AG04450 (cell line): ENCODE measurements around the gene WDFY1. TPM values are rescaled to one million over a fixed set of nuclear protein-coding genes. Genes with fewer than 3 reads are reported as not detected.

Source experiments
- CTCF ChIA-PET: fragments of 300-600, 350-600 bp; formaldehyde crosslinking; extraction: SDS; loops from one replicate; lab custom pipeline; 2022; ENCODE audit warnings: antibody characterized with exemption, inconsistent platforms; lab: Charles Lee
- POLR2A ChIA-PET: fragments of 350-600 bp; formaldehyde crosslinking; extraction: SDS; loops from one replicate; lab custom pipeline; 2021; ENCODE audit warnings: antibody characterized with exemption, inconsistent platforms; lab: Yijun Ruan, JAX
- DNase-seq: peaks from one replicate; pipeline ENCODE4 v3.0.0-alpha.2; 2011; ENCODE audit warnings: low read depth, low spot score
- H3K27ac ChIP-seq: one replicate; pipeline ENCODE4 v1.5.1; 2012; ENCODE audit warnings: low read depth, low read length, control low read depth
- H3K27me3 ChIP-seq: one replicate; pipeline ENCODE4 v1.6.0; 2012; ENCODE audit warnings: low read length; ENCODE audit not compliant: control insufficient read depth, insufficient read depth
- H3K4me3 ChIP-seq: 2 replicates; pipeline ENCODE4 v1.5.1; 2011; ENCODE audit warnings: mild to moderate bottlenecking, low read depth, low read length, control low read depth
- H3K9me3 ChIP-seq: 2 replicates; pipeline ENCODE4 v1.5.1; 2012; ENCODE audit warnings: low read length; ENCODE audit not compliant: control insufficient read depth, insufficient read depth
- polyA plus RNA-seq: library from polyadenylated mRNA; depleted of rRNA; stranded (reverse); fragments of >200 nt; gene quantifications from 2 replicates; pipeline ENCODE4 v1.2.3, GENCODE V29; 2011
- TF ChIP-seq, protein P1 (sequence below): IDR thresholded peaks from 2 replicates; pipeline ENCODE4 v1.5.1; 2011; ENCODE audit warnings: low read depth, low read length, control low read depth, inconsistent platforms

Gene WDFY1
- polyA plus RNA-seq, 1 experiment, result 74.8 TPM

DNA sequence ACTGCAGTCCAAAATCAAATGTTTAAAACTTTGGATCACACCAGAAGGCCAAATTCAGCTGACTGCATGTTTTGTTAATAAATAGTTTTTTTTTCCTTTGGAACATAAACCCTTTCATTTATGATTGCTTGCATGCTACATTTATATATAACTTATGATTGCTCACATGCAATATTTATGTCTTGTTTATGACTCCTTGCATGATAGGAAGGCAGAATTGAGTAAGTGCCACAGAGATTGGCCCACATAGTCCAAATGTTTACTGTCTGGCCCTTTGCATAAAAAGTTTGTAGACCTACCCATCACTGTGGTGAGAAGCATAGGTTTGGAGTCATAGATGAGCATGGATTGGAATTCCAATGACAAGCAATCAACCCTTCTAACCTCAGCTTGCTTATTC is 30.8 kb downstream of the WDFY1 start:
- no peak overlapping the region for H3K4me3 ChIP-seq
- H3K9me3 ChIP-seq, result no peaks in the 10 kb centered on the region
- TF ChIP-seq, protein P1, sequence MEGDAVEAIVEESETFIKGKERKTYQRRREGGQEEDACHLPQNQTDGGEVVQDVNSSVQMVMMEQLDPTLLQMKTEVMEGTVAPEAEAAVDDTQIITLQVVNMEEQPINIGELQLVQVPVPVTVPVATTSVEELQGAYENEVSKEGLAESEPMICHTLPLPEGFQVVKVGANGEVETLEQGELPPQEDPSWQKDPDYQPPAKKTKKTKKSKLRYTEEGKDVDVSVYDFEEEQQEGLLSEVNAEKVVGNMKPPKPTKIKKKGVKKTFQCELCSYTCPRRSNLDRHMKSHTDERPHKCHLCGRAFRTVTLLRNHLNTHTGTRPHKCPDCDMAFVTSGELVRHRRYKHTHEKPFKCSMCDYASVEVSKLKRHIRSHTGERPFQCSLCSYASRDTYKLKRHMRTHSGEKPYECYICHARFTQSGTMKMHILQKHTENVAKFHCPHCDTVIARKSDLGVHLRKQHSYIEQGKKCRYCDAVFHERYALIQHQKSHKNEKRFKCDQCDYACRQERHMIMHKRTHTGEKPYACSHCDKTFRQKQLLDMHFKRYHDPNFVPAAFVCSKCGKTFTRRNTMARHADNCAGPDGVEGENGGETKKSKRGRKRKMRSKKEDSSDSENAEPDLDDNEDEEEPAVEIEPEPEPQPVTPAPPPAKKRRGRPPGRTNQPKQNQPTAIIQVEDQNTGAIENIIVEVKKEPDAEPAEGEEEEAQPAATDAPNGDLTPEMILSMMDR, result no peak
- CTCF ChIA-PET, result interaction anchor here (1.6 kb wide), 1 partner anchor 16 kb away, joined by 3 read pairs; no protein-coding TSS in a partner anchor
- no peaks in the 10 kb centered on the region for H3K27me3 ChIP-seq
- peak overlapping the region; percentile 39 for H3K27ac ChIP-seq
- POLR2A ChIA-PET, result interaction anchor here (0.9 to 1.5 kb wide), 2 partner anchors 27 to 31 kb away, joined by 5 to 7 read pairs; partner anchors contain the start of gene WDFY1
- no peak for DNase-seq

DNA sequence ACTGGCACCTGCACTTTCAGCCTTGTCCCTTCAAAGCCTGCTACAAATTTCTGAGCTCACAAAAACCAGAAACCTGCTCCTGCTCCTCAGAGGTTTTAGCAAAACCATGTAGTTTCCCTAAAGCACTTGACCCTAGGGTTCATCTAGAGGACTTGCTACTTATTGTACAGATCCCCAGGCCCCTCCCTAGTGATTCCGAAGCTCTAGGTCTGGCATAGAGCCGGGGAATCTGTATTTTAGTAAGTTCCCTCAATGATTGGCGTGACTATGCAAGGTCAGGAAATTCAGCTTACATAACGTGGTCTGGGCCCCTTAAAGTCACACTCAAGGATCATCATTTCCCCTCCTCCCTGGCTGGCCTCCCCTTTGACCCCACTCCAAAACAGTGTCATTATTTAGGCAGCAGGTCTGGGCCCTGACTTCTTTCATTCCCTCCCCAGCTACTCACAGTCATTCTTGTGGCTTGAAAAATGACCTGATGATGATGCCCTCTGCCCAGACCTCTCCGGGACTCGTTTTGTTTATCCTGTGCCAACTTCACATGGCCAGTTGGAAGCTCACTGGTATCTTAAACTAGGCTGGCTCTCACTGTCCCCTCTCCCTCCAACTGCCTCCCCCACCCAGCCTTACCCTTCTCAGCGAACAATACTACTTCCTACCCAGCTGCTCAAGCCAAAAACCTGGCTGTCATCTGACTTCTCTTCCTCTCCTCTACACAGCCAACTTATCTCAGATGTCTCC is 36.0 kb downstream of the WDFY1 start:
- CTCF ChIA-PET, result interaction anchor here (0.6 to 1.6 kb wide), 3 partner anchors 22 to 375 kb away, joined by 3 to 4 read pairs (median 3); no protein-coding TSS in a partner anchor
- TF ChIP-seq, protein P1, result no peak
- H3K4me3 ChIP-seq, result no peak overlapping the region
- POLR2A ChIA-PET, result no interaction called here
- no peaks in the 10 kb centered on the region for H3K9me3 ChIP-seq
- H3K27ac ChIP-seq, result no peak overlapping the region
- no peaks in the 10 kb centered on the region for H3K27me3 ChIP-seq
- no peak for DNase-seq

DNA sequence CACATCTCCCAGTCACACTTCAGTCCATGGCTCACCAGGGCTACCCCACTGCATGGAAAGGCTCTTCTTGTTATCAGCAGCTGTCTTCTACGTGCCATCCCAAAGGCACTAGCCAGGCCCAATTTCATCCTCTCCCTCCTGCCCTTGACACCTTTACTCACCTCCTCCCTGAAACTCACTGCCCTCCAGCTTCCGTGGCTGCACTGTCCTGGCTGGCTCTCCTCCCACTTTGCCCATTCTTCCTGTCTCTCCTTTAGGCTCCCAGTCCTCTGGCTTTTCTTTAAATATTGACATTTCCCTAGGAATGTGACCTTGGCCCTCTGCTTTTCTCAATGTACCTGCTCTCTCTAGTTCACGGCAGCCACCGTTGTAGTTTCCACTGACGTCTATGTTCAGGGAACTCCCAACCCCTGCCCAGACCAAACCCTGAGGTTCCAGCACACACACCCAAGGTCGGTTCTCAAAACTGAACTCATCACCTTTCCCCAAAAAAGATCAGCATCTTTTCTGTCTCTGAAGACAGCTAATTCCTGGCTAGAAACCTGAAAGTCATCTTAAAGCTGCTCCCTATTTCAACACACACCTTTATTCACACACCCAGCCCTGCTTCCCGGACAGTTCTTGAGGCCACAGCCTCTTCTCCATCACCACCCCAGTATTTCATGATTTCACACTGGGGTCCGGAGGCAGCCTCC is 36.7 kb downstream of the WDFY1 start:
- CTCF ChIA-PET, result interaction anchor here (0.5 to 1.6 kb wide), 3 partner anchors 12 to 376 kb away, joined by 3 to 4 read pairs (median 3); no protein-coding TSS in a partner anchor
- POLR2A ChIA-PET, result no interaction called here

DNA sequence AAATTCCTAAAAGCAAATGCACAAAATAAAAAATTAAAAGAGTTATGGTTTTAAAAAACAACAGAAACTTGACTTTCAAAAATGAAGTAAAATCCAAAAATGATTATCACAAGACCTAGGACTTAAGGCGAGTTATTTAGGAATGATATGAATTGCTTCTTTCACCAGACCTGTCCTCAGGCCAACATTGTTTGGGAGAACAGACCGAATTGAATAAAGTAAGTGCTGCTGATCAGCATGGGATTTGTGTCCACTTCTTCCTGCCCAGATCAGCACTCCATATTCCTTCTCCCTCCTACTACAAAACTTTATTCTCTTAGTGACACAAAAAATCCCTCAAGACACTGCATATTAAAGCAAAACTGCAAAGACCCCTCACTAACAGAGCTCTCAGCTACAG is 39.1 kb downstream of the WDFY1 start:
- Histone ChIP-seq H3K4me3 (no peak overlapping the region), H3K9me3 (no peaks in the 10 kb centered on the region), H3K27ac (no peak overlapping the region), H3K27me3 (no peaks in the 10 kb centered on the region)
- ChIA-PET POLR2A (interaction anchor here (1.2 kb wide), 1 partner anchor 36 kb away, joined by 3 read pairs; no protein-coding TSS in a partner anchor), CTCF (no interaction called here)
- TF ChIP-seq, protein P1, result no peak
- no peak for DNase-seq

More for the DNA sequence above, 36.7 kb downstream of the WDFY1 start:
- H3K9me3 ChIP-seq, result no peaks in the 10 kb centered on the region
- H3K27ac ChIP-seq, result no peak overlapping the region
- no peak for DNase-seq
- no peak overlapping the region for H3K4me3 ChIP-seq
- TF ChIP-seq, protein P1, result no peak
- no peaks in the 10 kb centered on the region for H3K27me3 ChIP-seq
